Measurements from ENCODE around the gene DUSP7.

Gene DUSP7

DNA sequence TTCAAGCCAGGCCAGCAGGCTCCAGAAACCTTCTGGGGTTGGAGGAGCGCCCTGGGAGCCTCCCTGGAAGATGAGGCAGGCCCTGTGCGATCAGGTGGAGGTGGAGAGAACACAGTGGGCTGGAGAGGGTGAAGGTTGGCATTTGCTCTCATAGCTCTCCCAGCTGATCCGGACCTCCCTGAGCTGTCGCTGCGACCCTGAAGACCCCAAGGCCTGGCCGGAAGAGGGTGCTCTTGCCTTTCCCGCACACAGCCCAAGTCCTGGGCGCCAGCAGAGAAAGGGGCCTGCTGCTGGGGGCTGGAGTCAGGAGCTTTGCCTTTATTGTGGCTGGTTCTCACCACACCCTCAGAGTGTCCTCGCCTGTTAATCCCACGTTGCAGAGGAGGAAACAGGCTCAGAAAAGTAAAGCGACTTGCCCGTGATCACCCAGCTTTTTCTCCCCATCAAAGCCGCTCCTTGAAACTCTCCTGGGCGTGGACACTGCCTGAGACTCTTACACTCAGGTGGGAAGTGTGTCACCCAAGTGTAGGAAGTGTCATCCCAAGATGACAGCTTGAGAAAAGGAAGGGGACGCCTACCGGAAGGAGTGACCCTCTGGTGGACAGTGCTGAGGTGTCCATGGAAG is 52.1 kb downstream of the DUSP7 start:
- DNase-seq = no peak

DNA sequence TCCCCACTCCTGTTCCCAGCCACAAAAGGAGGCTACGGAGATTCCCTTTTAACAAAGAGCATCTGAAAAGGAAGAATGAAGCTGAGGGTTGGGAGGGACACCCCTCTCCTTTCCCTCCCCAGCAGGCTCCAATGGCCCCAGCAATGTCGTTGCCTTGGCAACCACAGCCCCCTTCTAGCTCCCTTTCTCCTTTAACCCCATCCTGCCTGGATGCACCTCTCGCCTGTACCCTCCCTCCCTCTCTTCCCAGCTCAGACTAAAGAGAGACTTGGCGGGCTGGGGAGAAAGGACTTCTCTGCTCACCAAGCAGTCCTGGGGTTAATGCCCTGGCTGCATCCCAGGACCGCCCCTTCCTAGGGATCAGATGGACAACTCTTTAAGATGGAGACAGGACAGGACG is 53.6 kb downstream of the DUSP7 start:
- no peak for DNase-seq

DNA sequence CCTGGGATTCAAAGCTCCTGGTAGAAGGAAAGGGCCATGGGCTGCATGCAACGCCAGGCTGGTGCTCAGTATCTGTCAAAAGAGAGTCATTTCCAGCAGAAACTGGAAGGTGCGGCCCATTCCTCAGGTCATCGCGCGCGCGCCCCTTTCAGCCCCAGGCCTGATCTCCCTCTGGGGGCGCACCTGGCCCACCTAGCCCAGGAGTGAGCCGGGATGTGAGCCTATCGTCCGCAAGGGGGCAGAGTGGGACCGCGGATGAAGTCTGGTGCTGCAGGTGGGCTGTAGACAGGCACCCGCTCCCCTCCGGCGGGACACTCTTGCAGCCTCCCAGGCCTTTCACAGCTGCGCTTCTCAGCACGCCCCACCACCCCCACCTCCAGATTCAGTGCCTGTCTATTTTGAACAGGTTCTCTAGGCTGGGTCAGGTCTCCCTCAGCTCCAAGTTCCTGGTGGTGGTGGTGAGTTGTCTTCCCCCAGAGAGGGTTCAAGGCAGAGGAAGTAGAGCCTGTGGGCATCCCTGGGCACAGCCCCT is 54.9 kb downstream of the DUSP7 start:
- DNase-seq = peak; percentile 46

DNA sequence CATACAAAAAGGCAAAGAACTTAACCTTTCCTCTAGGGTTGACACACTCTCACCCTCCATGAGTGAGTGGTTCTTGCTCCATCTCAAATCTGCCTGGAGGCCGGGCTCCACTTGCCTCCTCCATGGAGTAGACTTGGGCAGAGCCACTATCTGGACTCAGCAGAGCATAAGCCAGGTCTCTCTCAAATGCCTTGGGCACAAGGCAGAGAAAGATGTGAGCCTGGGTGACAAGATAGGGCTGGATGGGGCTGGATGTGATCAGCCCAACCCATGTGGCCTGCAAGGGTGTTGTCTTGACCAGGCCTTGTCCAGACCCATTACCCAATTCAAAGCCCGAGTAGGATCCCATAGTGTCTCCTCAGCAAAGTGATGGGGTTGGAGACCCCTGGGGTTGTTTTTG is 56.5 kb downstream of the DUSP7 start:
- no peak for DNase-seq
